GM19023 (cell line): Measurements from ENCODE around the gene VTCN1.
"Not testable (repeated sequence)": the region's sequence is repeated elsewhere in the genome, so short reads cannot be mapped to it uniquely, and the experiment has no call there.

Experiments
- ATAC-seq: cut with Tn5 transposase; IDR thresholded peaks from one replicate; pipeline ENCODE4 v1.9.1; 2021; ENCODE audit warnings: mild to moderate bottlenecking, moderate library complexity; ENCODE audit not compliant: unreplicated experiment

The VTCN1 gene

GRCh38 chr1:117101858-117102257, 108.9 kb downstream of the VTCN1 start:
- ATAC-seq: not testable (repeated sequence)

GRCh38 chr1:117101334-117101733, 109.4 kb downstream of the VTCN1 start:
- no peak for ATAC-seq

GRCh38 chr1:117098287-117098890, 112.3 kb downstream of the VTCN1 start:
- ATAC-seq: no peak

GRCh38 chr1:117097443-117097842, 113.3 kb downstream of the VTCN1 start:
- ATAC-seq: no peak

DNA sequence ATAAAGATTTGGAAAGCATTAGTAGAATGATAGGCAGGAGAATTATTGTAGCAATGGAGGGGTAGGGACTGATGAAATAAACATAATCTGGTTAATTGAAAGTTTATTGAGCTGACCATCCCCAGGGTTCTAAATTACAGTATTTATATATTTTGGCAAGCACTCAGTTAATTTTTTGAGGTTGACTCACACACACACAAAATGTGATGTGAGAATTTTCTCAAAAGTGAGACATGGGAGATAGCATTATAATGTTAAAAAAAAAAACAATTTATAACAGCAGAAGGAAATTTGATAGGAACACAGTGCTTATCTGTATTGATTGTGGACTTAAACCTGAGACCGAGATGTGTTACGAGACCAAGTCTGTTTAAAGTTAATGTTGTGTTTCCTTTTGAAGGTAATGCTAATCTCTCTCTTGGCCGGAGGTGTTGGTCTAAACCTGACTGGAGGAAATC, 113.7 kb downstream of the VTCN1 start:
- no peak for ATAC-seq

DNA sequence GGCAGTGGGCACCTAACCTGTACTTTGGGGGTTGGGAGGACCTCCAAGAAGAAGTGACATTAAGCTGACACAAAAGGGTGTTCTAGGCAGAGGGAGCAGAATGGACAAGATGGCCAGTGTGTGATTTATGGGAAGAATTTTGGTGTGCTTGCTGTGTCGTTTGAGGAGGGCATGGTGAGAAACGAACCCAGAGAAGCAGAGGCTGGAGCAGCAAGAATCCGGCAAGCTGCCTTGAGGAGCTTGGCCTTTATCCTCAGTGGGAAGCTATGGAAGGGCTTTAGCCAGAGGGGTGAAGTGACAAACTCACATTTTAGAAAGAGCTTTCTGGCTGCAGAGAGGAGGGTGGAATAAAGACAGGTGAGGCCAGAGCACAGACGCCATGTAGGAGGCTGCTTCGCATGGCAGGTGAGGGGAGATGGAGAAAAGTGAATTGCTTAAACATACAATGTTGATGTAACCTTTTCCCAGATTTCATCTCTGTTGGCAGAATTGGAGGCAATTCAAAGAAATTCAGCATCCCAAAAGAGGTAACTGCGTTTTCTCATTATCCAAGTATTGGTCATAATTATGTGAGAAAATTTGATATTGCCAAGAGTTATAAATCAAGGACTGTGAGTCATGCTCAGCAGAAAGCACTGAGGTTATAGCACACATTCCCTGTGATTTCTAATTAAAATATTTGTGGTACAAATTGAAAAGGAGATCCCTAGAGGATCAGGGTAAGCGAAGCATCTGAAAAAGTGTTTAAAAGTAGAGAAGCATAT, 115.7 kb downstream of the VTCN1 start:
- no peak for ATAC-seq

- ATAC-seq: peak; percentile 68
These were observed 116.7 kb downstream of the VTCN1 start for GRCh38 chr1:117093870-117094621.
